Endothelial cell of umbilical vein (primary cell): ENCODE data around the gene ADCY5. TPM values are rescaled to one million over a fixed set of nuclear protein-coding genes. Genes with fewer than 3 reads are reported as not detected.

Source experiments
- BruUV-seq: library from RNA; stranded (reverse); fragments of 400-500 nt; replicated peaks from 2 replicates; lab custom pipeline; 2021; lab: Mats Ljungman, UMichigan
- CTCF ChIA-PET: fragments of 300-600, 350-600 bp; sonication (Branson Sonifier 250); formaldehyde crosslinking; loops from one replicate; lab custom pipeline; 2021; ENCODE audit warnings: antibody characterized with exemption, inconsistent platforms; lab: Charles Lee
- POLR2A ChIA-PET: fragments of 300-600, 350-600 bp; sonication (Branson Sonifier 250); formaldehyde crosslinking; loops from one replicate; lab custom pipeline; 2021; ENCODE audit warnings: antibody characterized with exemption, inconsistent platforms; lab: Charles Lee
- DNase-seq: peaks from one replicate; pipeline ENCODE4 v3.0.0-alpha.2; 2011; ENCODE audit warnings: low read depth, low spot score
- FAIRE-seq: peaks from 2 replicates; lab custom pipeline; 2011; peaks lifted over from hg19 to GRCh38; lab: Jason Lieb, UNC
- H2AFZ ChIP-seq: 2 replicates; pipeline ENCODE4 v1.6.0; 2012; ENCODE audit warnings: low read depth, low read length, control low read depth, inconsistent platforms
- H3K27ac ChIP-seq: 2 replicates; pipeline ENCODE4 v1.5.1; 2011; ENCODE audit warnings: low read depth, mild to moderate bottlenecking, control low read depth, low read length, moderate library complexity; ENCODE audit not compliant: insufficient read depth
- H3K27me3 ChIP-seq, 2 experiments: 2 replicates each; pipeline versions ENCODE4 v1.6.0 to v1.6.1; 2011; ENCODE audit warnings: low read length in 2 of 2, mixed read lengths in 1 of 2; ENCODE audit not compliant: control insufficient read depth in 2 of 2, insufficient read depth in 2 of 2
- H3K36me3 ChIP-seq, 2 experiments: 2 replicates in 1 of 2; 3 replicates in 1 of 2; pipeline ENCODE4 v1.5.1; 2011; ENCODE audit warnings: low read length in 2 of 2, mild to moderate bottlenecking in 1 of 2, moderate library complexity in 1 of 2; ENCODE audit not compliant: control insufficient read depth in 2 of 2, insufficient read depth in 2 of 2; ENCODE audit errors: extremely low read depth in 1 of 2
- H3K4me1 ChIP-seq: 3 replicates; pipeline ENCODE4 v1.5.1; 2011; ENCODE audit warnings: mild to moderate bottlenecking, low read length; ENCODE audit not compliant: control insufficient read depth, insufficient read depth; ENCODE audit errors: extremely low read depth
- H3K4me2 ChIP-seq: 2 replicates; pipeline ENCODE4 v1.6.1; 2011; ENCODE audit warnings: low read length, control low read depth, mixed read lengths; ENCODE audit not compliant: insufficient read depth
- H3K4me3 ChIP-seq, 3 experiments: fragments of 200-600 bp in 1 of 3; sonication (generic), shearing (Covaris generic) in 1 of 3; replicated peaks in 1 of 3; 2 replicates each; pipeline ENCODE4 v1.5.1; 2011 to 2016; ENCODE audit warnings: control low read depth in 3 of 3, low read length in 3 of 3, mild to moderate bottlenecking in 2 of 3, inconsistent platforms in 1 of 3, low read depth in 1 of 3, moderate library complexity in 1 of 3; ENCODE audit not compliant: insufficient read depth in 1 of 3
- H3K79me2 ChIP-seq: 2 replicates; pipeline ENCODE4 v1.6.0; 2012; ENCODE audit warnings: low read length, inconsistent platforms; ENCODE audit not compliant: control insufficient read depth, insufficient read depth
- H3K9ac ChIP-seq: replicated peaks from 2 replicates; pipeline ENCODE3; 2011; ENCODE audit warnings: low read length, control low read depth; ENCODE audit not compliant: insufficient read depth; ENCODE audit errors: extremely low read depth
- H3K9me1 ChIP-seq: replicated peaks from 3 replicates; pipeline ENCODE4 v1.6.0; 2011; ENCODE audit warnings: mild to moderate bottlenecking, low read length; ENCODE audit not compliant: control insufficient read depth, insufficient read depth; ENCODE audit errors: extremely low read depth
- H3K9me3 ChIP-seq: replicated peaks from 2 replicates; pipeline ENCODE4 v1.5.1; 2012; ENCODE audit warnings: low read length, inconsistent platforms; ENCODE audit not compliant: control insufficient read depth, insufficient read depth
- H4K20me1 ChIP-seq: replicated peaks from 2 replicates; pipeline ENCODE3; 2011; ENCODE audit warnings: mild to moderate bottlenecking, low read length; ENCODE audit not compliant: control insufficient read depth, insufficient read depth; ENCODE audit errors: extremely low read depth
- EZH2 ChIP-seq: IDR thresholded peaks from 2 replicates; pipeline ENCODE4 v1.6.1; 2012; ENCODE audit warnings: borderline replicate concordance, low read depth, mild to moderate bottlenecking, moderate library complexity, low read length, inconsistent platforms; ENCODE audit not compliant: severe bottlenecking
- FOS ChIP-seq: IDR thresholded peaks from 2 replicates; pipeline ENCODE4 v1.6.1; 2011; ENCODE audit warnings: mild to moderate bottlenecking, low read length, moderate library complexity, borderline replicate concordance; ENCODE audit not compliant: insufficient read depth
- GATA2 ChIP-seq: IDR thresholded peaks from 2 replicates; pipeline ENCODE4 v1.7.0; 2011; ENCODE audit warnings: low read depth, mild to moderate bottlenecking, moderate library complexity, mixed read lengths, low read length; ENCODE audit not compliant: insufficient read length, insufficient read depth
- JUN ChIP-seq: IDR thresholded peaks from 2 replicates; pipeline ENCODE4 v1.6.1; 2011; ENCODE audit warnings: borderline replicate concordance, low read depth; ENCODE audit not compliant: insufficient read length, insufficient read depth
- MYC ChIP-seq: IDR thresholded peaks from one replicate; pipeline ENCODE4 v1.6.1; 2011; ENCODE audit warnings: mild to moderate bottlenecking, low read depth, low read length
- POLR2A ChIP-seq: IDR thresholded peaks from 2 replicates; pipeline ENCODE4 v1.6.1; 2012; ENCODE audit warnings: low read depth, mild to moderate bottlenecking, control low read depth, low read length
- POLR2AphosphoS5 ChIP-seq: IDR thresholded peaks from 2 replicates; pipeline ENCODE4 v1.6.1; 2012; ENCODE audit warnings: low read depth, mild to moderate bottlenecking, control low read depth, low read length, moderate library complexity; ENCODE audit not compliant: insufficient read depth
- dilution Hi-C: fragments of 300-500 bp; cut with MboI; formaldehyde crosslinking; loops from one replicate; pipeline ENCODE4 v1.15.0; 2019; ENCODE audit warnings: low sequenced_read_pairs; ENCODE audit not compliant: extremely low pct_ligation_motif_present
- intact Hi-C: fragments of 100-400 bp; cut with micrococcal nuclease; formaldehyde crosslinking; loops from one replicate; pipeline ENCODE4 v1.10.0; 2022
- polyA plus RNA-seq, 4 experiments: library from polyadenylated mRNA; depleted of rRNA in 3 of 4; stranded (reverse) in 3 of 4; unstranded in 1 of 4; fragments of >200 nt; gene quantifications; 2 replicates each; pipeline versions ENCODE4 v1.2.1 to v1.2.3, GENCODE V29; 2011 to 2012; ENCODE audit warnings: missing spikeins in 1 of 4
- total RNA-seq: library from RNA; stranded (reverse); gene quantifications from 2 replicates; pipeline ENCODE4 v1.2.3, GENCODE V29; 2021
- TF ChIP-seq, protein P1 (sequence below), 2 donors: IDR thresholded peaks; 1 replicate in 1 of 2; 2 replicates in 1 of 2; pipeline ENCODE4 v1.5.1; 2011; ENCODE audit warnings: low read length in 2 of 2, mild to moderate bottlenecking in 2 of 2, moderate library complexity in 2 of 2, control low read depth in 1 of 2, inconsistent platforms in 1 of 2, low read depth in 1 of 2; ENCODE audit not compliant: insufficient read depth in 1 of 2; ENCODE audit errors: extremely low read depth in 1 of 2
- TF ChIP-seq, protein P2 (sequence below): IDR thresholded peaks from 2 replicates; pipeline ENCODE4 v1.6.1; 2011; ENCODE audit not compliant: insufficient read depth, insufficient read length

ADCY5 gene
- total and polyA plus RNA-seq, 2 donors (not counting 3 experiments of a cell fraction or from before 2014, with no cell fraction given): 0.01 TPM; not detected in 1

DNA sequence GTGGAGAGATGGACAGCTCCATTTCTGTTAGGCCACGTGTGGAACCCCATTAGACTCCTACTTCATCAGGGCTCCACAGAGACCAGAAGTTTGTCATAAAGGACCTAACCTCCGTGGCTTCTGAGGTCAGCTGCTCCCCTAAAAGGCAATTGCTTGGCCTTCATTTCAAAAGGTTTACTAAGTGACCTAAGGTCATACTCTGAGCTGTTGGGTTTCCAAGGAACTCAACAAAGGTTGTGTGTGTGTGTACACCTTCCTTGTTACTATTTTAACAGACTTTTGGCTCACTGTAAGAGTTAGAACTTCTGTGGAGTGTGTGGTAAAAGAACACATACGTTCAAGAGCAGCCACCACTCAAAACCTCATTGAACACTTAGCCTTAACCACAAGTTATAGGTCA, 173.2 kb downstream of the ADCY5 start:
- Histone ChIP-seq H3K79me2 (no peaks in the 10 kb centered on the region), H3K9ac (no peak overlapping the region), H2AFZ (no peak overlapping the region), H3K36me3 (no peaks in the 10 kb centered on the region), H3K4me2 (no peak overlapping the region), H3K4me1 (peaks cover 4% of the 10 kb centered on the region), H3K4me3 (no peak overlapping the region), H3K27me3 (no peaks in the 10 kb centered on the region), H3K9me1 (no peaks in the 10 kb centered on the region), H3K9me3 (no peaks in the 10 kb centered on the region), H4K20me1 (no peaks in the 10 kb centered on the region), H3K27ac (no peak overlapping the region)
- ChIA-PET CTCF (interaction anchor here (0.8 kb wide), 1 partner anchor 10 kb away, joined by 3 read pairs; no protein-coding TSS in a partner anchor), POLR2A (no interaction called here)
- TF ChIP-seq MYC (no peak), FOS (no peak), POLR2AphosphoS5 (no peak), GATA2 (no peak), EZH2 (no peak), JUN (no peak), POLR2A (no peak)
- TF ChIP-seq, protein P1, sequence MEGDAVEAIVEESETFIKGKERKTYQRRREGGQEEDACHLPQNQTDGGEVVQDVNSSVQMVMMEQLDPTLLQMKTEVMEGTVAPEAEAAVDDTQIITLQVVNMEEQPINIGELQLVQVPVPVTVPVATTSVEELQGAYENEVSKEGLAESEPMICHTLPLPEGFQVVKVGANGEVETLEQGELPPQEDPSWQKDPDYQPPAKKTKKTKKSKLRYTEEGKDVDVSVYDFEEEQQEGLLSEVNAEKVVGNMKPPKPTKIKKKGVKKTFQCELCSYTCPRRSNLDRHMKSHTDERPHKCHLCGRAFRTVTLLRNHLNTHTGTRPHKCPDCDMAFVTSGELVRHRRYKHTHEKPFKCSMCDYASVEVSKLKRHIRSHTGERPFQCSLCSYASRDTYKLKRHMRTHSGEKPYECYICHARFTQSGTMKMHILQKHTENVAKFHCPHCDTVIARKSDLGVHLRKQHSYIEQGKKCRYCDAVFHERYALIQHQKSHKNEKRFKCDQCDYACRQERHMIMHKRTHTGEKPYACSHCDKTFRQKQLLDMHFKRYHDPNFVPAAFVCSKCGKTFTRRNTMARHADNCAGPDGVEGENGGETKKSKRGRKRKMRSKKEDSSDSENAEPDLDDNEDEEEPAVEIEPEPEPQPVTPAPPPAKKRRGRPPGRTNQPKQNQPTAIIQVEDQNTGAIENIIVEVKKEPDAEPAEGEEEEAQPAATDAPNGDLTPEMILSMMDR (IDR thresholded peaks at IDR 0.05; ENCODE audit: extremely low read depth in 1 of 2, insufficient read depth in 1 of 2, low read depth in 1 of 2, low read length in 2 of 2): no peak
- TF ChIP-seq, protein P2, sequence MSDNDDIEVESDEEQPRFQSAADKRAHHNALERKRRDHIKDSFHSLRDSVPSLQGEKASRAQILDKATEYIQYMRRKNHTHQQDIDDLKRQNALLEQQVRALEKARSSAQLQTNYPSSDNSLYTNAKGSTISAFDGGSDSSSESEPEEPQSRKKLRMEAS: no peak
- FAIRE-seq: no peak
- intact Hi-C loops: no loop called here
- dilution Hi-C loops: no loop called here
- no peak for DNase-seq
- no TSS peak for BruUV-seq
